ENCODE measurements around the gene REC114.
"Not testable (repeated sequence)": the region's sequence is repeated elsewhere in the genome, so short reads cannot be mapped to it uniquely, and the experiment has no call there.

The REC114 gene

GRCh38 chr15:73575636-73576247 is 132.8 kb downstream of the REC114 start:
- H3K4me3 ChIP-seq (ENCODE audit: low read depth, low read length): no peak overlapping the region
- no peak for TF ChIP-seq CTCF (IDR thresholded peaks at IDR 0.05; ENCODE audit: low read depth, low read length)
- peak; percentile 81 for DNase-seq (ENCODE audit: low read depth, low spot score)
- in situ Hi-C loops (cut with HindIII; ENCODE audit: low sequenced_read_pairs): no loop called here

- H3K4me3 ChIP-seq (ENCODE audit: low read depth, low read length); in situ Hi-C loops (cut with HindIII; ENCODE audit: low sequenced_read_pairs); DNase-seq (ENCODE audit: low read depth, low spot score): not testable (repeated sequence)
Observed at GRCh38 chr15:73577593-73577992, 134.6 kb downstream of the REC114 start.

GRCh38 chr15:73578026-73578425 is 135.1 kb downstream of the REC114 start:
- in situ Hi-C loops (cut with HindIII; ENCODE audit: low sequenced_read_pairs): no loop called here
- no peak overlapping the region for H3K4me3 ChIP-seq (ENCODE audit: low read depth, low read length)
- TF ChIP-seq CTCF (IDR thresholded peaks at IDR 0.05; ENCODE audit: low read depth, low read length): no peak
- no peak for DNase-seq (ENCODE audit: low read depth, low spot score)

- no peak for TF ChIP-seq CTCF (IDR thresholded peaks at IDR 0.05; ENCODE audit: low read depth, low read length)
- H3K4me3 ChIP-seq (ENCODE audit: low read depth, low read length): no peak overlapping the region
Observed at GRCh38 chr15:73582851-73583379, 140.0 kb downstream of the REC114 start.

GRCh38 chr15:73583544-73583943 is 140.6 kb downstream of the REC114 start:
- H3K4me3 ChIP-seq (ENCODE audit: low read depth, low read length): no peak overlapping the region
- in situ Hi-C loops (cut with HindIII; ENCODE audit: low sequenced_read_pairs): no loop called here
- no peak for DNase-seq (ENCODE audit: low read depth, low spot score)
- no peak for TF ChIP-seq CTCF (IDR thresholded peaks at IDR 0.05; ENCODE audit: low read depth, low read length)

More at GRCh38 chr15:73582851-73583379, 140.0 kb downstream of the REC114 start:
- DNase-seq (ENCODE audit: low read depth, low spot score): no peak
- in situ Hi-C loops (cut with HindIII; ENCODE audit: low sequenced_read_pairs): no loop called here

- H3K4me3 ChIP-seq (ENCODE audit: low read depth, low read length): no peak overlapping the region
- in situ Hi-C loops (cut with HindIII; ENCODE audit: low sequenced_read_pairs): no loop called here
- no peak for DNase-seq (ENCODE audit: low read depth, low spot score)
- TF ChIP-seq CTCF (IDR thresholded peaks at IDR 0.05; ENCODE audit: low read depth, low read length): no peak
Observed at GRCh38 chr15:73584699-73585420, 141.9 kb downstream of the REC114 start.
